H9 (cell line): ENCODE results near the gene MC1R. TPM values are rescaled to one million over a fixed set of nuclear protein-coding genes. Genes with fewer than 3 reads are reported as not detected.
A peak's percentile ranks its signal among the peaks of the same experiment; 100 is the strongest.

Experiments used
- DNase-seq: peaks from one replicate; pipeline ENCODE4 v3.0.0-alpha.2; 2017
- H2AFZ ChIP-seq: one replicate; pipeline ENCODE4 v1.6.1; 2013; ENCODE audit warnings: mild to moderate bottlenecking, low read length, control low read depth, moderate library complexity
- H2AK5ac ChIP-seq: 2 replicates; pipeline ENCODE4 v1.6.1; 2013; ENCODE audit warnings: low read length, control low read depth, mixed read lengths; ENCODE audit not compliant: insufficient read length
- H2BK120ac ChIP-seq: one replicate; pipeline ENCODE4 v1.6.1; 2013; ENCODE audit warnings: low read depth, mild to moderate bottlenecking, low read length, control low read depth, inconsistent platforms; ENCODE audit not compliant: poor library complexity, severe bottlenecking
- H2BK12ac ChIP-seq: 2 replicates; pipeline ENCODE4 v1.6.1; 2013; ENCODE audit warnings: low read length, control low read depth, mixed read lengths, low read depth; ENCODE audit not compliant: insufficient read length
- H2BK15ac ChIP-seq: 2 replicates; pipeline ENCODE4 v1.6.1; 2013; ENCODE audit warnings: low read depth, low read length, control low read depth
- H2BK20ac ChIP-seq: one replicate; pipeline ENCODE4 v1.6.1; 2013; ENCODE audit warnings: low read depth, mild to moderate bottlenecking, low read length, control low read depth, inconsistent platforms; ENCODE audit not compliant: poor library complexity, severe bottlenecking
- H2BK5ac ChIP-seq: 2 replicates; pipeline ENCODE4 v1.6.1; 2013; ENCODE audit warnings: low read length, control low read depth, mixed read lengths; ENCODE audit not compliant: insufficient read length
- H3K14ac ChIP-seq: 2 replicates; pipeline ENCODE4 v1.6.1; 2013; ENCODE audit warnings: low read length, control low read depth; ENCODE audit not compliant: insufficient read depth
- H3K18ac ChIP-seq: 2 replicates; pipeline ENCODE4 v1.6.1; 2013; ENCODE audit warnings: low read depth, mild to moderate bottlenecking, mixed read lengths, low read length, control low read depth; ENCODE audit not compliant: insufficient read length
- H3K23ac ChIP-seq: 2 replicates; pipeline ENCODE4 v1.6.1; 2013; ENCODE audit warnings: low read length, control low read depth, mixed read lengths, low read depth; ENCODE audit not compliant: insufficient read length
- H3K23me2 ChIP-seq: 2 replicates; pipeline ENCODE4 v1.6.1; 2013; ENCODE audit warnings: low read depth, mild to moderate bottlenecking, mixed read lengths, low read length, control low read depth; ENCODE audit not compliant: insufficient read length, poor library complexity, severe bottlenecking
- H3K27ac ChIP-seq: 2 replicates; pipeline ENCODE4 v1.5.1; 2013; ENCODE audit warnings: low read length, control low read depth, mixed read lengths, low read depth; ENCODE audit not compliant: insufficient read length
- H3K27me3 ChIP-seq: 2 replicates; pipeline ENCODE4 v1.6.1; 2013; ENCODE audit warnings: low read length, control low read depth, inconsistent platforms; ENCODE audit not compliant: insufficient read depth
- H3K4ac ChIP-seq: 2 replicates; pipeline ENCODE4 v1.6.1; 2013; ENCODE audit warnings: low read depth, mild to moderate bottlenecking, control low read depth, inconsistent platforms, low read length, moderate library complexity
- H3K4me1 ChIP-seq: 2 replicates; pipeline ENCODE4 v1.6.1; 2013; ENCODE audit warnings: low read length, control low read depth, inconsistent platforms; ENCODE audit not compliant: insufficient read depth
- H3K4me2 ChIP-seq: 2 replicates; pipeline ENCODE4 v1.6.1; 2013; ENCODE audit warnings: low read length, control low read depth, mixed read lengths; ENCODE audit not compliant: insufficient read length, insufficient read depth
- H3K56ac ChIP-seq: 2 replicates; pipeline ENCODE4 v1.6.1; 2013; ENCODE audit warnings: low read depth, mild to moderate bottlenecking, mixed read lengths, low read length, control low read depth; ENCODE audit not compliant: insufficient read length
- H3K79me1 ChIP-seq: 2 replicates; pipeline ENCODE4 v1.6.1; 2013; ENCODE audit warnings: low read depth, mild to moderate bottlenecking, moderate library complexity, low read length, control low read depth, inconsistent platforms; ENCODE audit not compliant: insufficient read depth, poor library complexity, severe bottlenecking
- H3K79me2 ChIP-seq: 2 replicates; pipeline ENCODE4 v1.6.1; 2013; ENCODE audit warnings: low read length, control low read depth, inconsistent platforms; ENCODE audit not compliant: insufficient read depth
- H3K9ac ChIP-seq: 2 replicates; pipeline ENCODE4 v1.6.1; 2013; ENCODE audit warnings: low read length, control low read depth, mixed read lengths; ENCODE audit not compliant: insufficient read length; ENCODE audit errors: extremely low read depth
- H3K9me3 ChIP-seq: one replicate; pipeline ENCODE4 v1.6.1; 2013; ENCODE audit warnings: low read depth, low read length, inconsistent platforms; ENCODE audit not compliant: control insufficient read depth
- H3T11ph ChIP-seq: one replicate; pipeline ENCODE4 v1.6.1; 2013; ENCODE audit warnings: mild to moderate bottlenecking, low read length, control low read depth, inconsistent platforms
- H4K20me1 ChIP-seq: one replicate; pipeline ENCODE4 v1.6.1; 2013; ENCODE audit not compliant: control insufficient read depth, insufficient read length, insufficient read depth
- H4K5ac ChIP-seq: 2 replicates; pipeline ENCODE4 v1.6.1; 2013; ENCODE audit warnings: low read depth, mild to moderate bottlenecking, mixed read lengths, low read length, control low read depth; ENCODE audit not compliant: insufficient read length
- H4K8ac ChIP-seq: replicated peaks from 2 replicates; pipeline ENCODE4 v1.6.1; 2013; ENCODE audit warnings: low read length, control low read depth, mixed read lengths, low read depth; ENCODE audit not compliant: insufficient read length
- H4K91ac ChIP-seq: 2 replicates; pipeline ENCODE4 v1.6.1; 2013; ENCODE audit warnings: low read depth, mild to moderate bottlenecking, moderate library complexity, mixed read lengths, low read length, control low read depth; ENCODE audit not compliant: insufficient read length
- H3K27ac Mint-ChIP-seq, 3 experiments: 2 replicates in 2 of 3; 3 replicates in 1 of 3; pipeline ENCODE4 v1.8.0; 2020 to 2021; ENCODE audit warnings: mixed read lengths in 3 of 3, mild to moderate bottlenecking in 1 of 3, moderate library complexity in 1 of 3
- H3K27me3 Mint-ChIP-seq: 2 replicates; pipeline ENCODE4 v1.8.0; 2021; ENCODE audit warnings: low read depth, mild to moderate bottlenecking, moderate library complexity, mixed read lengths
- H3K36me3 Mint-ChIP-seq, 3 experiments: 2 replicates in 2 of 3; 3 replicates in 1 of 3; pipeline ENCODE4 v1.8.0; 2020 to 2021; ENCODE audit warnings: low read depth in 3 of 3, mixed read lengths in 3 of 3; ENCODE audit not compliant: insufficient read depth in 1 of 3
- H3K4me1 Mint-ChIP-seq, 2 experiments: 2 replicates each; pipeline ENCODE4 v1.8.0; 2020; ENCODE audit warnings: mixed read lengths in 2 of 2
- H3K4me3 Mint-ChIP-seq, 2 experiments: 2 replicates in 1 of 2; 3 replicates in 1 of 2; pipeline ENCODE4 v1.8.0; 2020 to 2021; ENCODE audit warnings: mild to moderate bottlenecking in 2 of 2, mixed read lengths in 2 of 2, moderate library complexity in 1 of 2
- H3K9me3 Mint-ChIP-seq, 2 experiments: 2 replicates in 1 of 2; 3 replicates in 1 of 2; pipeline ENCODE4 v1.8.0; 2020; ENCODE audit warnings: mild to moderate bottlenecking in 2 of 2, mixed read lengths in 2 of 2, moderate library complexity in 1 of 2
- WGBS: extraction: QIAGEN DNeasy Blood & Tissue Kit; methylation state at CpG from one replicate; pipeline ENCODE4 v1.1.7; 2013; ENCODE audit warnings: missing lambda C conversion rate, low lambda C conversion rate, mixed read lengths; ENCODE audit not compliant: insufficient read length; ENCODE audit errors: extremely low coverage; 5-methylcytosine and 5-hydroxymethylcytosine counted together
- total RNA-seq: library from RNA; stranded (reverse); gene quantifications from 2 replicates; pipeline ENCODE4 v1.2.1, GENCODE V29; 2021
- TF ChIP-seq, protein P1 (sequence below): fragments of 200-600 bp; sonication (generic); conservative IDR thresholded peaks from 3 replicates; pipeline ENCODE4 v1.8.0; 2021; ENCODE audit warnings: antibody characterized with exemption, mild to moderate bottlenecking

The MC1R gene
- total RNA-seq, 1 experiment from 2014 or later, result 4.7 TPM

DNA sequence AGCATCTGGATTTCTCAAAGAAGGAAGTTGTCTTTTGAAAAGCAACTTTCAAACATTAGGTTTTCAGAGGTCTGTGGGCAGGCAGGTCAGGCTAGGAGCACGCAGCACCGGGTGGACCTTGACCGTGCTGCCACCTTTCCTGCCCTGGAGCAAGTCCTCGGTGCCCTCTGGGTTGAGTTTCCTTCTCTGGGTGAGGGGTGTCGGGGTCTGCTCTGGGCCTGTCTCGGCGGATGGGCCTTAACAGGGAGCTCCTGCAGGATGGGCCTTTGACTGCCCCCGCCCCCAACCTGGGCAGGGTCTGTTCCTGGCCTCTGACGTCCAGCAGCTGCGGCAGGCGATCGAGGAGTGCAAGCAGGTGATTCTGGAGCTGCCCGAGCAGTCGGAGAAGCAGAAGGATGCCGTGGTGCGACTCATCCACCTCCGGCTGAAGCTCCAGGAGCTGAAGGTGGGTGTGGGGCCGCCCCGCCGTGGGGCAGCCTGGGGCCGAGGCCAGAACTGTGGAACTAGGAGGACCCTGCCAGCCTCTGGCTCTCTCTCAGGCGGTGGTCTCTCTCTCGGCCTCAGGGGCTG, 38.6 kb downstream of the MC1R start:
- no peaks in the 10 kb centered on the region for H3K27me3 Mint-ChIP-seq
- Histone ChIP-seq H3K23me2 (no peaks in the 10 kb centered on the region), H3K23ac (no peak overlapping the region), H2AK5ac (no peak overlapping the region), H3K9ac (no peak overlapping the region), H4K5ac (no peak overlapping the region), H2BK5ac (no peak overlapping the region), H3K4me1 (no peaks in the 10 kb centered on the region), H3K27me3 (no peaks in the 10 kb centered on the region), H2BK20ac (no peak overlapping the region), H3K4me2 (no peak overlapping the region), H3K56ac (no peak overlapping the region), H3K14ac (no peak overlapping the region), H4K20me1 (no peaks in the 10 kb centered on the region), H4K8ac (no peak overlapping the region), H3K79me1 (no peaks in the 10 kb centered on the region), H3T11ph (no peak overlapping the region), H3K9me3 (no peaks in the 10 kb centered on the region), H2BK15ac (no peak overlapping the region), H4K91ac (no peak overlapping the region), H3K18ac (no peak overlapping the region), H3K79me2 (no peaks in the 10 kb centered on the region), H2AFZ (no peak overlapping the region), H2BK120ac (no peak overlapping the region), H3K4ac (no peak overlapping the region), H2BK12ac (no peak overlapping the region), H3K27ac (no peak overlapping the region)
- no peaks in the 10 kb centered on the region; a peak in 2 of 5 replicates for H3K9me3 Mint-ChIP-seq
- H3K4me3 Mint-ChIP-seq, result no peak overlapping the region
- peaks cover 14 to 45% (median 45%) of the 10 kb centered on the region in 3 experiments for H3K36me3 Mint-ChIP-seq
- WGBS, result no CpG with 5 or more reads among the region's 23 CpGs
- no peak for DNase-seq
- H3K4me1 Mint-ChIP-seq, result peaks cover 10 to 11% of the 10 kb centered on the region in 2 experiments
- TF ChIP-seq, protein P1, sequence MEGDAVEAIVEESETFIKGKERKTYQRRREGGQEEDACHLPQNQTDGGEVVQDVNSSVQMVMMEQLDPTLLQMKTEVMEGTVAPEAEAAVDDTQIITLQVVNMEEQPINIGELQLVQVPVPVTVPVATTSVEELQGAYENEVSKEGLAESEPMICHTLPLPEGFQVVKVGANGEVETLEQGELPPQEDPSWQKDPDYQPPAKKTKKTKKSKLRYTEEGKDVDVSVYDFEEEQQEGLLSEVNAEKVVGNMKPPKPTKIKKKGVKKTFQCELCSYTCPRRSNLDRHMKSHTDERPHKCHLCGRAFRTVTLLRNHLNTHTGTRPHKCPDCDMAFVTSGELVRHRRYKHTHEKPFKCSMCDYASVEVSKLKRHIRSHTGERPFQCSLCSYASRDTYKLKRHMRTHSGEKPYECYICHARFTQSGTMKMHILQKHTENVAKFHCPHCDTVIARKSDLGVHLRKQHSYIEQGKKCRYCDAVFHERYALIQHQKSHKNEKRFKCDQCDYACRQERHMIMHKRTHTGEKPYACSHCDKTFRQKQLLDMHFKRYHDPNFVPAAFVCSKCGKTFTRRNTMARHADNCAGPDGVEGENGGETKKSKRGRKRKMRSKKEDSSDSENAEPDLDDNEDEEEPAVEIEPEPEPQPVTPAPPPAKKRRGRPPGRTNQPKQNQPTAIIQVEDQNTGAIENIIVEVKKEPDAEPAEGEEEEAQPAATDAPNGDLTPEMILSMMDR, result no peak
- peak overlapping the region in 1 of 3 experiments; percentile 32; a peak in 1 of 7 replicates for H3K27ac Mint-ChIP-seq
